GM21528 (cell line): Measurements from ENCODE around the gene CREM.
A peak's percentile ranks its signal among the peaks of the same experiment; 100 is the strongest.
"Not testable (repeated sequence)": the region's sequence is repeated elsewhere in the genome, so short reads cannot be mapped to it uniquely, and the experiment has no call there.

Experiments used
- ATAC-seq: cut with Tn5 transposase; IDR thresholded peaks from one replicate; pipeline ENCODE4 v1.9.1; 2021; ENCODE audit warnings: mild to moderate bottlenecking, moderate library complexity; ENCODE audit not compliant: unreplicated experiment, low FRiP score

CREM gene

DNA sequence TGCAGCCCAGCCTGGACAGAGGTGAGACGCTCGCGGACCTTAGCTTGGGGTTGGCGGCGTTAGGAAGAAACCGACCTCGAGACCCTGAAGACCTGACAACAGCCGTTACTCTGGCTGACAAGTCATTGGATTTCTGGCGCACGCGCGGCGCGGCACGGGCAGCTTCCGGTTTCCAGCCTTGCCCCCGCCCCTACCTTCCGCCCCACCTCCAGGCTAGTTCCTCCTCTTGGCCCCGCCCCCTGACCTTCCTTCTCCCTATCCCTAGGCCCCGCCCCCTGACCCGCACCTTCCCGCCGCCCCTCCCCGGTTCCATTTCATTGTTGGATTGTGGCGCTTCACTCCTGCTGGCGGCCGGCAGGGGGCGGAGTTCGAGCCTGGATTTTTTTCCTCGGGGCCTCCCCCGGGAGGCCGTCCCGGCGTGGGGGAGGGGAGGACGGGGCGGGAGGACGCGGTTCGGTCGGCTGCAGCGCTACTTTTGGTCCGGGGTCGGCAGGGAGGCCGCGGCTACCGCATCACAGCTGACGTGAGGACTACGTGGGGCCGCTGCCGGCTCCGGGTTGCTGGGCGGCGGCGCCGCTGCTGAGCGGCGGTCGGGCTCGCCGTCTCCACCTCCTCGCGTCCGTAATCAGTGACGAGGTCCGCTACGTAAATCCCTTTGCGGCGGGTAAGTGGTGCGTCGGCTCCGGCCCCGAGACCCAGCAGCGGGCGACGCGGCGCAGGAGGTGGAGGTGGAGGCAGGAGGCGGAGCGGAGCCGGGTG, at the start of gene CREM:
Gene CREM, plus strand, starts transcription at position 317 of the 759 bp plus-strand sequence. CDS start 10,990 bp downstream, outside the sequence.
- peak; percentile 80 for ATAC-seq

DNA sequence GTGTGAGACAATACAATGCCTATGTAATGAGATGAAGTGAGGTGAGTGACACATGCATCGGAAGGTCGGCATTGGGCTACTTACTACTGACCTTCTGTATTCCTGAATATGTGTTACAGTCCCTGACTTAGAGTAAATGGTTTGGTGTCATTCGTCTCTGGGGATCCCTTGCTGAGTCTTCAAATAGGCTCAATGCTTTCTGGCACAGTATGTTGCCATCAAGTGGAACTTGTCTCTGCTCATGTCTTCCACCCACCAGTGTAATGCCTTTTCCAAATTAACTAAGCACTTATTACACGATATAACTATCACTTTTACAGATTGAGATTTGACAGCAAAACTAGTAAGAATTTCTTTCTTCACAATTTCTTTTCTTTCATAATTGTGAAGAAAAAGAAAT, 47.4 kb upstream of the CREM start:
- no peak for ATAC-seq

DNA sequence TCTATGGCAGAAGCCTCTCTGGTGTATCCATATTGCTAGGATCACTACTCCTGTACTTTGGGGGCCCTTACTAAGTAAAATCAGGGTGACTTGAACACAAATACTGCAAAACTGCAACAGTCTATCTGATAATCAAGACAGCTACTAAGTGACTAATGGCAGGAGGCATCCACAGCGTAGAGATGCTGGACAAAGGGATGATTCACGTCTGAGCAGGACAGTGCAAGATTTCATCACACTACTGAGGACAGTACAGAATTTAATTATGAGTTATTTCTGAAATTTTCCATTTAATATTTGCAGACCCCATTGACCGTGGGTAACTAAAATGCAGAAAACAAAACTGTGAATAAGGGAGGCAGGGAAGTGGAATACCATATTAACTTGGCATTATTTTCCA, 46.9 kb upstream of the CREM start:
- ATAC-seq: no peak

DNA sequence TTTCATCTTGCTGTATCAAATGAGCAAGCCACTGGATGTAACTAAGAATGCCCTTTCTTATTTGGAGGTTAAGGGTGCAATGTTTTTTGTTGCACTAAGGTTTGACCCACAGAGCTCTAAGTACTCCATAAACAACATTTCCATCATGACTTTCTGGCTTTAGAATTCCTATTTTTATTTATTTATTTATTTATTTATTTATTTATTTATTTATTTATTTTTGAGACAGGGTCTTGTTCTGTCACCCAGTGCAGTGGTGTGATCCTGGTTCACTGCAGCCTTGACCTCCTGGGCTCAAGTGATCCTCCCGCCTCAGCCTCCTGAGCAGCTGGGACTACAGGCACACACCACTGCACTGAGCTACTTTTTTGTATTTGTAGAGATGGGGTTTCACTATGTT, 46.4 kb upstream of the CREM start:
- ATAC-seq: not testable (repeated sequence)

DNA sequence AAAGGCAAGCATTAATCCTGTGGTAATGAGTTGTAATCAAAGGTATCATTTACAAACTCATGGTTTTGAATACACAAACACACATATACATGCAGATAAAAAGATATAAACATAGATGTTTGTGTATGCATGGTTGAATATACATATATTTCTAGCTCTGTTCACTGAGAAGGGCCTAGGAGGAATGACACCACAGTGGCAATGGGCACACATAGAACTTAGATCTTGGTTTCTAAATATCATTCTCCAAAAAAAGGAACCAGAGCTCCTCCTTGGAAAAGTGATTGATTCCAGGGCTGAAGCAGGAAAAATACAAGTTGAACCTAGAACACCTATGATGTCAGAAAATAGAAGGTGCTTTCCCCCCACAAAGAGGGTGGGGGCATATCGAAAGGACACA, 43.4 kb upstream of the CREM start:
- ATAC-seq: no peak

DNA sequence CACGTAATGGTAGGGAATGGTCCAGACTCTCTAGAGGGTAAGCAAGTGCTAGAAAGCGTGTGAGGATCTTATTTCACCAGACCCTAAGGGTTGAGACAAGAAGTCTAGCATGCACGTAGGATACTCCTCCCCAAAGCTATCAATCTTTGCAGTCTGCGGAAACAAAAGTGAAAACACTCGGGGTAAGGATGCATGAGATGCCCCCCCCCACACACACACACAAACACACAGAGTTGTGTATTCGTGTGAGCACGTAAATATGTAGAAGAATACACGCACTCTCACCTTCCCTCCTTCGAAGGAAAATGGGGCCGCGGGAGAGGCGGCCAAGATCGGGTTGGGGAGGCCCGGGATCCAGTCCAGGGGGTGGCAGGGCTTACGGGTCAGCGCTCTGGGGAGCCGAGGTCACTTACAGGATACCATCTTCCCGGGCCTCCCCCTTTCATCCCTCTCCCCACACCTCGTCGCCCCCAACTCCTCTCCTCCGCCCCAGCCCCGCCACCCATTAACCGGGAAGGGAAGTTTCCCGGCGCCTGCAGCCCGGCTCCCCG, 37.0 kb upstream of the CREM start:
- peak; percentile 33 for ATAC-seq

DNA sequence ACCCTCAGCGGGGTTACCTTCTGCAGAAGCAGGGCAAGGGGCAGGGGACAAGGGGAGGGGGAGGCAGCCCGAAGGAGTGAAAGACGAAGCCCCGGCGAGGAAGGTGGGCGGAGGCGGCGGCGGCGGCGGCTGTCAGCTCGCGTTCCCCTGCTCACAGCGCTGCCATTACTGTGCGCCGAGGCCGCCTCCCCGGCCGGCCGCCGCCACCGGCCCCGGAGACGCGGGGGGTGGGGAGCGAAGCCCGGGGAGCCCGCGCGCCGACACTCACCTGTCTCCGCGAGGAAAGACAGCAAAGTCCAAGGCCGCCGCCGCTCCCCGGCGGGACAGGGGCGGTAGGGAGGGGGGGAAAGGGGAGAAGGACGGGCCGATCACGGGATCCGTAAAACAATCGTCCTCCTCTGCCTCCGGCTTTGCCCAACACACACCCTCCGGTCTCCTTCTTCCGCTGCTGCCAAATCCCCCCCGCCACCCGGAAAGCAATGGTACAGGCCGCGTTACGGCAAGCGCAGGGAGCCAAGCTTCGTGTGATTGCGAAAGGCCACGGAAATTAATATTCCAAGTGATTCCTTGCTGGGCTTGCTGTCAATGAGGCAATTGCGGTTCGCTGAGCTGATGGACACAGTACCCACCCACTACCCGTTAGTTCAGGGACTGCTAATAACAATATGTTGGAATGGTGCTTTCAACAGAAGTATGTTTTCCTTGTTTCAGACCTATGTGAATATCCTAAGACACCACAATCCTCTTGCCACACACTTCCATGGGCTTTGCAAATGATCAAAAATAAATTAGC, 36.3 kb upstream of the CREM start, which contains the start of gene CUL2:
Gene CUL2, minus strand, starts transcription at position 180 of the 793 bp plus-strand sequence. CDS start 19,024 bp downstream, outside the sequence.
- ATAC-seq: peak; percentile 96

DNA sequence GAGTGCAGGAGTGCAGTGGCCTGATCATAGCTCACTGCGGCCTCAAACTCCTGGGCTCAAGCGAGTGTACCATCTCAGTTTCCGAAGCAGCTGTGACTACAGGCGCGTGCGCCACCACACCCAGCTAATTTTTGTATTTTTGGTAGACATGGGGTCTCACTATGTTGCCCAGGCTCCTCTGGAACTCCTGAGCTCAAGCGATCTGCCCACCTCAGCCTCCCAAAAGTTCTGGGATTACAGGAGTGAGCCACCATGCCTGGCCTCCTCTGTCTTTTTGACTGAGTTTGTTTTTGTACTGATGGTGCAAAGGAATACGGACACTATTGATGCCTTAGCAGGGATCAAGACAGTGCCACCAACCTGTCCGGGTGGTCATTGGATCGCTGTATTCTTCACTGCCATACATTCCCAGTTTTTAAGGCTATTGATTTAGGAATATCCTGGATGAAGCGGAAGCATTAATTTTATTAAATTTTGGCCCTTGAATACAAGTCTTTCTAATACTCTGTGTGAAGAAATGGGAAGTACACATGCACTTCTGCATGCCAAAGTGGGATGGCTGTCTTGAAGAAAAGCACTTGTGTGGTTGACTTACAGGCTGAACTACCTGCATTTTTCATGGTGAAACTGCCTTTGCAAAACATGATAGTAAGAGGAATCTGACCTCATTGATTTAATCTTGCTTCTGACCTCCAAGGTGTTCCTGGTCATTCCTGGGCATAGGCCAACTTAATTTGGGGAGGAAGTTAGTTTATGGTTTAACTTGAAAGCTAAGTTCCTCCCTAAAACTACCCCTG, 34.5 kb upstream of the CREM start:
- ATAC-seq: no peak

DNA sequence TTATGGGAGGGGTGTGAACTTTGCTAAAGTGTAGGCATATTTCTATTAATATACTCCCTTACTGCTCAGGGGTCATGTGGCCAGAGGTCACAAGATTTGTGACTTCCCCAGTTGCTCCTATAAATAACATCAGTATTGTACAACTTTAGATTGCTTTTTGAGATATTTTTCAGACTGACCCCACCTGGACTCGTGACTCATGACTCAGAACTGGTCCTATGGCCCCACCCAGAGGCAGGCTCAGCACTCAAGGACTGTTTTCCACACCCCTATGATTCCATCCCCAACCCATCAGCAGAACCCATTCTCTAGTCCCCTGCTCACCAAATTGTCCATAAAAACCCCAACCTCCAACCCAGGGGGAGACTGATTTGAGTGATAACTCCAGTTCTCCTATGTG, 33.8 kb upstream of the CREM start:
- ATAC-seq: no peak

DNA sequence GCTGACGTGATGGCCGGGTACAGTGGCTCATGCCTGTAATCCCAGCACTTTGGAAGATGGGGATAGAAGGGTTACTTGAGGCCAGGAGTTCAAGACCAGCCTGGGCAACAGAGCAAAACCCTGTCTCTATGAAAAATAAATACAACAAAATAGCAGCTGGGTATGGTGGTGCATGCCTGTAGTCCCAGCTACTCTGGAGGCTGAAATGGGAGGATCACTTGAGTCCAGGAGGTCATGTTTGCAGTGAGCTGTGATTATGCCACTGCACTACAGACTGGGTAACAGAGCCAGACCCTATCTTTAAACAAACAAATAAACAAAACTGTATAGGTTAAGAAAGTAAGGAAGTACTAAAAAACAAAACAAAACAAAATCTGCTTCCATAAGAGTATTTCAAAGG, 30.3 kb upstream of the CREM start:
- no peak for ATAC-seq

DNA sequence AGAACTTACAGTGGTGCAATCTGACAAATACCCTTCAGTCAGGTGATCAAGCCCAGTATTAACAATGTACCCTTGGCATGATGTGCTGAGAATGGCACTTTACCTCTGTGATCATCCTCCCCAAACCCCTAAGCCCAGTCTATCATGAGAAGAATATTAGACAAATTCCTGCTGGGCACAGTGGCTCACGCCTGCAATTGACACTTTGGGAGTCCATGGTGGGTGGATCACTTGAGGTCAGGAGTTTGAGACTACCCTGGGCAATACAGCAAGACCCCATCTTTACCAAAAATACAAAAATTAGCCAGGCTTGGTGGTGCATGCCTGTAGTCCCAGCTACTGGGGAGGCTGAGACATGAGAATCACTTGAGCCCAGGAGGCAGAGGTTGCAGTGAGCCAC, 29.1 kb upstream of the CREM start:
- no peak for ATAC-seq

DNA sequence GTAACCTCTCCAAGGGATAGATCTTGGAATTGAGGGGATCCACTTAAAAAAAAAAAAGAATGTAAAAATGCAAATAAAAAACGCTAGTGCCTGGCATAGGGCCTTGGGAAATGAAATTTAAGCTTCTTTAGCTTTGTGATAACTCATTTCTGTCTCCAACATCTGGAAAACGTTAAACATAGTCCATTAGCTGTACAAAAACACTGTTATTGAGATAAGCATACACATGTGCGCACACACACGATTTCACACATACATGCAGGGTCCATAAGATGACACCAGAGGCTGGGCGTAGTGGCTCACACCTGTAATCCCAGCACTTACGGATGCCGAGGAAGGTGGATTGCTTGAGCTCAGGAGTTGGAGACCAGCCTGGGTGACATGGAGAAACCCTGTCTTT, 22.8 kb upstream of the CREM start:
- no peak for ATAC-seq

DNA sequence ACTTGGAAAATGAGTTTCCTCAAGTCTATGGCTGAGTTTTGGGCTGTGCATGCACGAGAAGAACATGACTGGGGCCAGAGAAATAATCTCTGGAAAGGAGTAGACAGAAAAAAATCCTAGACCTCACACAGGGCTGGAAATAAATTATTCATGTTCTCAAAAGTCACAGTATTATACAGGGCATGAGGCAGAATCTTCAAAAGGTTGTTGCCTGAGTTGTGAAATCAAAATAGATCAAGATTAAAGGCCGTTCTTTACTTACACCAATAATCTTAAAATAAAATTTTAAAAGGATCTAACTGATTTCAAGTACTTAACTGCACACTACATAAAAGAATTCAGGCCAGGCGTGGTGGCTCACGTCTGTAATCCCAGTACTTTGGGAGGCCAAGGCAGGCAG, 14.1 kb upstream of the CREM start:
- ATAC-seq: no peak

DNA sequence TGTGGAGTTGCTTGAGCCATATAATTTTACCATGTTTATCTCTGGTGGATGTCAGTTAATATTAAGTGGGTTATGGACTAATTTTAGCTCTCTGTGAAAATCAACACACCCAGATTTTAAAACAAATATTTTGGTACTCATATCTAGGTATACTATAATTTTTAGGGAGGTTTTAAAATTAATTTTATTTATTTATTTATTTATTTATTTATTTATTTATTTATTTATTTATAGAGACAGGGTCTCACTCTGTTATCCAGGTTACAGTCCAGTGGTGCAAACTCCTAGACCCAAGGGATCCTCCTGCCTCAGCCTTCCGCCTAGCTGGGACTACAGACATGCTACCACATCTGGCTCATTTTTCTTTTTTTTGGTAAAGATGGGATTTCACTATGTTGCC, 7.3 kb upstream of the CREM start:
- no peak for ATAC-seq

DNA sequence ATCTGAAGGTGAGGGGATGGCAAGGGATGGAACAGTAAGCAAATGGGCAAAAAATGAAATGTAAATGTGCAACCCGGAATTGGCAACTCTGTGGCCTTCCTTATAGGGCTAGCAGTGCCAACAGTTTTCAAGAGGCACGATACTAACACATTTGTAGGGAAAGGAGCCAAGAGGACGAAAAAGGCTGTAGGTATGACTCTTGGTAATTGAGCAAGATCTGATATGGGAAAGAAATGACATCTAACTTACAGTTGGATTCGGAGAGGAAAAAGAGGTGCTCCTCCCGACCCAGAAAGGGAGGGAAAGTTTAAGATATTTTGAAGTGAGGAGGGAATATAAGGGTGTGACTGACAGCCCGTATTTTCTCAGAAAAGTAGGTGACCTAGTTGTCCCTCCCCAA, 2.1 kb upstream of the CREM start:
- ATAC-seq: no peak

DNA sequence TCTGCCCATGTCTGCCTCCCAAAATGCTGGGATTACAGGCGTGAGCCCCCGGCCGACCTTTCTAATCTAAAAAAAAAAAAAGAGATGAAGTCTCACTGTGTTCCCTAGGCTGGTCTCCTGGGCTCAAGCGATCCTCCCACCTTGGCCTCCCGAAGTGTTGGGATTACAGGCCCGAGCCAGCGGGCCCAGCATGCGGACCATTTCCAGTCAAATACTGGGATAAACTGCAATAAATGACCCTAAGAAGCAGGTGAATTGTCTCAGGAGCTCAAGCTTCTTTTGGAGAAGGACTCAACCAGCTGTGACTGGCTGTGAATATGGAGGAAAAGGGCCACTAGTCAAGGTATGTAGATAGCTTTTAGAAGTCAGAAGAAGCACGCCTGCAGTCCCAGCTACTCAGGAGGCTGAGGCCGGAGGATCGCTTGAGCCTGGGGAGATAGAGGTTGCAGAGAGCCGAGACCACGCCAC, 550 bp upstream of the CREM start:
- ATAC-seq: no peak

DNA sequence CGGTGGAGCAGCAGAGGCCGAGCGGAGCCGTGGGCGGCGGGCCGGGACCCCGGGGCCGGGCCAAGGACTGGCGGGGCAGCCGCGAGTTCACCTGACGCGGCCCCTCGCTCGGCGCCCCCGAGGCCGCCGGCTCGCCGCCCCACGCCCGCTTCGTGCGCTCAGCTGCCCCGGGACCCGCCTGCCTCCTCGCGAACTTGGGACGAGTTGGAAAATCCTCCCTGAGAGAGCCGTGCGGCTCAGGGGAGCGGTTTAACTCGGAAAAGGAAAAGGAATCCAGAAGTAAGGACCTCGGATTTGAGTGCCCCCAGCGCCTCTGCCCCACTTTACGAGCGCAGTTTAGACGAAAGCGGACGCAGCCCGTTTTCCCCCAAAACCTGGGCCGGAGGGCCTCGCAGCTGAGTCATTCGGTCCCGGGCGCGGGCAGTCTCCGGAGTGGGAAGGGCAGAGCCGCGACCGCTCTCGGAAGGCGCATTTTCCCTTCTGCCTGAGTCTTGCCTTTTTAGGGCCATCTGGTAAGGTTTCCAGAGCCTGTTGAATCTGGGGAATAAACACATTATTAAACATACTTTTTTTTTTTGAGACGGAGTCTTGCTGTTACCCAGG, 744 bp downstream of the CREM start:
- no peak for ATAC-seq

DNA sequence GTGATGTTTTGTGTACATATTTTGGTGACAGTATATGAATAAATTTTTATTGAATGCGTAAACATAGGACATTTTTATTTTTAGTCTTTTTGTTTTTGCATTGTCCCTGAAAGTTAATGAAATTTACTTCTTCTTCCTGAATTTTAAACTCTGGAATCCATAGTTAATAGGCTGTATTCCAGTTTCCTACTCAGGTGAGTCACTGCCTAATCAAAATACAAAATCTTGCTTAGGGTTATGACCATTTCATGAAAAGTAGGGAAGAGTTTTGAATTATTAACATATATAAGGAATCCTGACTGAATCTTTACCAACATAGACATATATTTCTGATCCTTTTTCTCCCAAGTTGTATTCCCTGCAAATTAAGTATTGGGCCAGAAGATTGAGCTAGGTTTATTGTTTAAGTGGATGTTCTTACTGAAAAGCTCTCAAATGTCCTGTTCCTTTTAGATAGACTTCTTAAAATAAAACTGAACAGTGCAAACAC, 2.6 kb downstream of the CREM start:
- ATAC-seq: no peak

DNA sequence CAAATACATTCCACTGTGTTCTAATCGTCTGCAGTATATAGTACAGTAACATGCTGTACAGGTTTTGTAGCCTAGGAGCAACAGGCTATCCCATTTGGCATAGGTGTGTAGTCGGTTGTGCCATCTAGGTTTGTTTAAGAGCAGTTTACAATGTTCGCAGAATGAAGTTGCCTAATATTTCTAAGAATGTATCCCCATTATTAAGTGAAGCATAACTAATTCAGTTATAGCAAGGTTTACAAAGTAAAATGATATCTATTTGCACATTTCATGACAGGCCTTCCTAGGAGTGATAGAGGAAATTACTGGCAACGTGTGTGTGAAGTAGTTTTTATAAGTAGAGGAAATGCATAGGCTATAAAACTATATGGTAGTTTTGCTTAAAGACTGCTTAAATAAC, 4.0 kb downstream of the CREM start:
- no peak for ATAC-seq

DNA sequence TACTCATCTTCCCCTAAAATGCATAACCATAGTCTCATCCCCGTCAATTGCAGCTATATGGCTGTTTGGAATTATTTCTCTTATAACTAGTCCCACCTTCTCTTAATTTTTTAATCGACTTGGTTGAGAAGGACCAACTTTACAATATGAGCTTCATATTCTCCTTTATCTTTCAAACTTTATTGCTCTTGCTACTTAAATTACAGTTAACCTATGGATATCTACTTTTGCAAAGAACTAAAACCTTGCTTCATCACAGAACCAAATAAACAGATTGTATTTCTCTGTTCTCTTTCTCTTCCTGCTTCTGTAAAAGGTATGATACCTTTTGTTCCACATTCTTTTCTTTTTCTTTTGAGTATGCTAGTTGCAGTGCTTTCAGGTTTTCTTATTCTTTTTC, 6.1 kb downstream of the CREM start:
- ATAC-seq: no peak
